Measurements from ENCODE around the gene MAGI3.
A peak's percentile ranks its signal among the peaks of the same experiment; 100 is the strongest.

MAGI3 gene

GRCh38 chr1:113389953-113390834 is at the start of gene MAGI3:
TSS of gene MAGI3 (plus strand) at chr1:113390515. CDS start at chr1:113391034, 519 bp downstream.
- DNase-seq (ENCODE audit: low read depth, low spot score): peak; percentile 97

GRCh38 chr1:113353580-113353979 is 36.7 kb upstream of the MAGI3 start:
- DNase-seq (ENCODE audit: low read depth, low spot score): no peak

- no peak for DNase-seq (ENCODE audit: low read depth, low spot score)
Observed at GRCh38 chr1:113363935-113364334, 26.4 kb upstream of the MAGI3 start.

GRCh38 chr1:113369040-113369439 is 21.3 kb upstream of the MAGI3 start:
- no peak for DNase-seq (ENCODE audit: low read depth, low spot score)

GRCh38 chr1:113369699-113370098 is 20.6 kb upstream of the MAGI3 start:
- no peak for DNase-seq (ENCODE audit: low read depth, low spot score)

GRCh38 chr1:113370868-113371267 is 19.4 kb upstream of the MAGI3 start:
- no peak for DNase-seq (ENCODE audit: low read depth, low spot score)

- DNase-seq (ENCODE audit: low read depth, low spot score): no peak
Observed at GRCh38 chr1:113372546-113372945, 17.8 kb upstream of the MAGI3 start.

- no peak for DNase-seq (ENCODE audit: low read depth, low spot score)
Observed at GRCh38 chr1:113373644-113374043, 16.7 kb upstream of the MAGI3 start.

- DNase-seq (ENCODE audit: low read depth, low spot score): no peak
Observed at GRCh38 chr1:113375878-113376277, 14.4 kb upstream of the MAGI3 start.

- DNase-seq (ENCODE audit: low read depth, low spot score): no peak
Observed at GRCh38 chr1:113380075-113380474, 10.2 kb upstream of the MAGI3 start.

GRCh38 chr1:113388017-113388620 is 2.2 kb upstream of the MAGI3 start:
- DNase-seq (ENCODE audit: low read depth, low spot score): no peak

GRCh38 chr1:113388621-113389358 is 1.5 kb upstream of the MAGI3 start:
- DNase-seq (ENCODE audit: low read depth, low spot score): no peak

GRCh38 chr1:113389359-113389952 is 859 bp upstream of the MAGI3 start:
- DNase-seq (ENCODE audit: low read depth, low spot score): no peak

- DNase-seq (ENCODE audit: low read depth, low spot score): no peak
Observed at GRCh38 chr1:113390871-113391648, 745 bp downstream of the MAGI3 start.

- DNase-seq (ENCODE audit: low read depth, low spot score): no peak
Observed at GRCh38 chr1:113391649-113392271, 1.4 kb downstream of the MAGI3 start.

GRCh38 chr1:113392541-113393128 is 2.3 kb downstream of the MAGI3 start:
- no peak for DNase-seq (ENCODE audit: low read depth, low spot score)

- DNase-seq (ENCODE audit: low read depth, low spot score): no peak
Observed at GRCh38 chr1:113394043-113394862, 3.9 kb downstream of the MAGI3 start.

GRCh38 chr1:113394863-113395259 is 4.5 kb downstream of the MAGI3 start:
- no peak for DNase-seq (ENCODE audit: low read depth, low spot score)

GRCh38 chr1:113396102-113396501 is 5.8 kb downstream of the MAGI3 start:
- DNase-seq (ENCODE audit: low read depth, low spot score): no peak

All from brain pericyte (primary cell).